ENCODE results near the gene NADSYN1. TPM values are rescaled to one million over a fixed set of nuclear protein-coding genes. Genes with fewer than 3 reads are reported as not detected.

The NADSYN1 gene
- total and polyA plus RNA-seq, 5 donors from 2014 or later = 35.1 to 151 (median 42.4) TPM

DNA sequence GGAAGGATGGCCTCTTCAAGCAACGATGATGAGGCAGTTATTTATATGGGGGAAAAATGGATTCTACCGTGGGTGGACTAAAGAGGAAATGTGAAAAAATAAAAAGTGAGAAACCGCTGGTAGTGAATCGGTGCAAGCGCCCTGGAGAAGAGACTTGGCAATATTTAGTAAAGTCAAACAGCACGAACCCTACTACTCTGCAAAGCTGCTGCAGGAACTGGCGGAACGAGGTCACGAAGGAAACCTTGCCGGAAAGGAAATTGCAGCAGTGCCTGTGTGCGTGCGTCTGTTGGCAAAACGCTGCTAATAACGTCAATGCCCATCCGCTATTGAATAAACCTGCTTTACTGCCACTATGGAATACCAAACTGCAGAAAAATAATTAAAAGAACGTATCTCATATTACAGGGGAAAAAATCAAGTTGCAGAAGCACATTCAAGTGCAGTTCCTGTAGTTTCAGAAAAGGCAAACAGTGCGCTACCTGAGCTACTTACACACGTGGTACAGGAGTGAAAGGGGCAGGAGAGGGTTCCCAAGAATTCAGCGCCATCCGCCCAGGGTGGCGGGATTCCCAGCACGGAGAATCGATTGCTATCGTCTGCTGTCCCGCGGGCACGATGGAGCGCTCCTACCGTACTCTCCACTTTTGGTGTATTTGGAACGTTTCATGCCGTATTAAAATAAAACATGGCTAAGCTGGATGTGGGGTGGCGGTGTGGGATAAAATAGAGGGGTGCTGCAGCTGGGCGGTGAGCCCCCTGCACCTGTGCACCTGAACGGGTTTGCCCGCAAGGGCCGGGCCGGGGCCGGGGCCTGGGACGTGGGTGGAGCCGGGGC, 585 bp upstream of the NADSYN1 start:
- H3K36me3 ChIP-seq (ENCODE audit: control insufficient read depth, insufficient read depth, low read length) = peaks cover 27% of the 10 kb centered on the region
- H3K4me1 ChIP-seq (ENCODE audit: control insufficient read depth, insufficient read depth, low read length, poor library complexity, severe bottlenecking) = peaks cover 61% of the 10 kb centered on the region
- Mint-ChIP-seq H3K9me3 (no peaks in the 10 kb centered on the region), H3K27me3 (no peaks in the 10 kb centered on the region), H3K27ac (peak overlapping the region; percentile 97), H3K4me1 (peaks cover 15 to 77% (median 56%) of the 10 kb centered on the region in 4 donors), H3K4me3 (peak overlapping the region; percentile 89 to 94 (median 90)), H3K36me3 (peaks cover 9% of the 10 kb centered on the region)
- H3K9me3 ChIP-seq (ENCODE audit: control insufficient read depth in 2 of 2, low read length in 2 of 2) = no peaks in the 10 kb centered on the region
- peak; percentile 27 to 29 for ATAC-seq (ENCODE audit: low read depth in 2 of 2)
- H3K27me3 ChIP-seq (ENCODE audit: control insufficient read depth, insufficient read depth, low read length) = no peaks in the 10 kb centered on the region
- H3K4me3 ChIP-seq (ENCODE audit: low read depth, low read length) = peak overlapping the region; percentile 88
- peak; percentile 33 to 86 (median 80) for DNase-seq
- peak overlapping the region; percentile 90 for H3K27ac ChIP-seq (ENCODE audit: insufficient read depth, low read length, poor library complexity, severe bottlenecking)

DNA sequence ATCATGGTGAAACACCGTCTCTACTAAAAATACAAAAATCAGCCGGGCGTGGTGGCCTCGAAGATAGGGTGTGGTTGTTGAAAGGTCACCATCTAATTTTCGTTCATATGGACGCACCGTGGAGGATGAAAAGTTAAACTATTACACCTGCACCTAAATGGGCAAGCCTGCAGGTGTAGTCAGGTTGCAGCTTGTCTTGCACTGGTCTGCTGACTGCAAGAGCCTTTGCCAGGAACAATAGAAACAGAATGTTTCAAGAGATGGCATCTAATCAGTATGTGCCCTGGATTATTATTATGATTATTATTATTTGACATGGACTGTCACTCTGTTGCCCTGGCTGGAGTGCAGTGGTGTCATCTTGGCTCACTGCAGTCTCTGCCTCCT, 908 bp downstream of the NADSYN1 start:
- peaks cover 15 to 80% (median 54%) of the 10 kb centered on the region in 4 donors for H3K4me1 Mint-ChIP-seq
- Histone ChIP-seq H3K36me3 (ENCODE audit: control insufficient read depth, insufficient read depth, low read length) (peaks cover 42% of the 10 kb centered on the region), H3K27me3 (ENCODE audit: control insufficient read depth, insufficient read depth, low read length) (no peaks in the 10 kb centered on the region), H3K4me1 (ENCODE audit: control insufficient read depth, insufficient read depth, low read length, poor library complexity, severe bottlenecking) (peaks cover 50% of the 10 kb centered on the region), H3K4me3 (ENCODE audit: low read depth, low read length) (peak overlapping the region; percentile 81), H3K27ac (ENCODE audit: insufficient read depth, low read length, poor library complexity, severe bottlenecking) (peak overlapping the region; percentile 90), H3K9me3 (ENCODE audit: control insufficient read depth in 2 of 2, low read length in 2 of 2) (no peaks in the 10 kb centered on the region)
- ATAC-seq (ENCODE audit: low read depth in 2 of 2) = no peak
- peak overlapping the region; percentile 89 to 95 (median 92) for H3K4me3 Mint-ChIP-seq
- H3K9me3 Mint-ChIP-seq = no peaks in the 10 kb centered on the region
- H3K27ac Mint-ChIP-seq = peak overlapping the region in 2 of 3 donors; percentile 88 to 93
- DNase-seq = peak in 1 of 3 donors; percentile 6
- peaks cover 9% of the 10 kb centered on the region for H3K36me3 Mint-ChIP-seq
- no peaks in the 10 kb centered on the region for H3K27me3 Mint-ChIP-seq

DNA sequence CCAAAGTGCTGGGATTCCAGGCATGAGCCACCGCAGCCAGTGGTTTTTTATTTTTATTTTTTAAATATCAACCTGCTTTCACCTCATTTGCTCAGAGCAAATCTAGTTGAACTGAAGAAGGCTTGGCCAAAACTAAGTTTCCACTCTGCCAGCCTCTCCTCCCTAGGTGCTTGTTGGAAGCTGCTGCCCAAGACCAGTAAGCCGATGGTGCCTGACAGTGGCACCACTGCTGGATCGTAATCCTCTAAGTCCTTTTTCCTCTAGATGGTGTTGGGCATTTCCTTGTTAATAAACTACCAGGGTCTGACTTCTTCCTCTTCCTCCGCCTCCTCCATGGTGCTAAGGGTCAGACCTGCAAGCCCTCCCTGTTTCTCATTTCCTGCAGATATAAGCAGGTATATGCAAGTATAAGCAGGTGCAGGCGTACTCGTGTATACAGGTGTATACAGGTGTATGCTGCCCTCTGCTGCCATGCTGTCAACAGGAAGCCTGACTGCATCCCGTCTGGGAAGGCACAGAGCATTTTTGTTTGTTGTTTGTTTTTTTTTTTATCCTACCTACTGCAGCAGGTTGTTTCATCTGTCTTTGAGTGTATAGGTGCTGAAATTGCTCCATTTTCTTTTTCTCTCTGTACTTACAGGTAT, 1.6 kb downstream of the NADSYN1 start:
- ATAC-seq (ENCODE audit: low read depth in 2 of 2) = no peak
- no peaks in the 10 kb centered on the region for H3K27me3 ChIP-seq (ENCODE audit: control insufficient read depth, insufficient read depth, low read length)
- no peak overlapping the region for H3K27ac ChIP-seq (ENCODE audit: insufficient read depth, low read length, poor library complexity, severe bottlenecking)
- H3K4me3 Mint-ChIP-seq = peak overlapping the region; percentile 89 to 94 (median 91)
- H3K9me3 ChIP-seq (ENCODE audit: control insufficient read depth in 2 of 2, low read length in 2 of 2) = no peaks in the 10 kb centered on the region
- peak overlapping the region; percentile 4 to 78 (median 56) for H3K27ac Mint-ChIP-seq
- DNase-seq = peak in 2 of 3 donors; percentile 31 to 47
- no peaks in the 10 kb centered on the region for H3K9me3 Mint-ChIP-seq
- peaks cover 43% of the 10 kb centered on the region for H3K4me1 ChIP-seq (ENCODE audit: control insufficient read depth, insufficient read depth, low read length, poor library complexity, severe bottlenecking)
- peaks cover 15 to 73% (median 49%) of the 10 kb centered on the region in 4 donors for H3K4me1 Mint-ChIP-seq
- H3K36me3 ChIP-seq (ENCODE audit: control insufficient read depth, insufficient read depth, low read length) = peaks cover 48% of the 10 kb centered on the region
- no peaks in the 10 kb centered on the region for H3K27me3 Mint-ChIP-seq
- H3K4me3 ChIP-seq (ENCODE audit: low read depth, low read length) = peak overlapping the region; percentile 13
- peaks cover 11% of the 10 kb centered on the region for H3K36me3 Mint-ChIP-seq

DNA sequence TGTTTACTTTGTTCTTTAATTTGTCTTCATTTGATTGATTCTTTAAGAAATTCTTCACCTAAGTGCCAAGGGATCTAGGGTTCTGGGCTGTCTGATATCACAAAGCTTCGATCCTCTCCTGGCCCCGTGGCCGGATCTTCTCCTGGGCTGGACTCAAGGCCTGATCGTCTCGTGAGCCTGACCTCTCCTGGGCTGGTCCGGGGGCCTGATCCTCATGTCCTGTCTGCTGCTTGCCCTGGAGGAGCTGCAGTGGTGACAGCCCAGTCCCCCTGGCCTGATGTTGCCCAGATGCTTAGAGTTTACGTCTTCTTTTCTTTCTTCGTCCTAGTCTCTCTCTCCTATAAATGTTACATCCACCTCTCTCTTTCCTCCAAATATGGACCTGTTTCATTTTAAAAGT, 3.3 kb downstream of the NADSYN1 start:
- H3K27me3 Mint-ChIP-seq = no peaks in the 10 kb centered on the region
- peak overlapping the region in 2 of 3 donors; percentile 9 to 52 for H3K27ac Mint-ChIP-seq
- DNase-seq = no peak
- H3K4me1 Mint-ChIP-seq = peaks cover 23 to 63% (median 40%) of the 10 kb centered on the region in 4 donors
- Histone ChIP-seq H3K27ac (ENCODE audit: insufficient read depth, low read length, poor library complexity, severe bottlenecking) (no peak overlapping the region), H3K4me3 (ENCODE audit: low read depth, low read length) (no peak overlapping the region), H3K36me3 (ENCODE audit: control insufficient read depth, insufficient read depth, low read length) (peaks cover 65% of the 10 kb centered on the region), H3K9me3 (ENCODE audit: control insufficient read depth in 2 of 2, low read length in 2 of 2) (no peaks in the 10 kb centered on the region), H3K4me1 (ENCODE audit: control insufficient read depth, insufficient read depth, low read length, poor library complexity, severe bottlenecking) (peaks cover 31% of the 10 kb centered on the region), H3K27me3 (ENCODE audit: control insufficient read depth, insufficient read depth, low read length) (no peaks in the 10 kb centered on the region)
- H3K9me3 Mint-ChIP-seq = no peaks in the 10 kb centered on the region
- no peak for ATAC-seq (ENCODE audit: low read depth in 2 of 2)
- peaks cover 27% of the 10 kb centered on the region for H3K36me3 Mint-ChIP-seq
- peak overlapping the region in 3 of 4 donors; percentile 37 to 90 (median 64) for H3K4me3 Mint-ChIP-seq

DNA sequence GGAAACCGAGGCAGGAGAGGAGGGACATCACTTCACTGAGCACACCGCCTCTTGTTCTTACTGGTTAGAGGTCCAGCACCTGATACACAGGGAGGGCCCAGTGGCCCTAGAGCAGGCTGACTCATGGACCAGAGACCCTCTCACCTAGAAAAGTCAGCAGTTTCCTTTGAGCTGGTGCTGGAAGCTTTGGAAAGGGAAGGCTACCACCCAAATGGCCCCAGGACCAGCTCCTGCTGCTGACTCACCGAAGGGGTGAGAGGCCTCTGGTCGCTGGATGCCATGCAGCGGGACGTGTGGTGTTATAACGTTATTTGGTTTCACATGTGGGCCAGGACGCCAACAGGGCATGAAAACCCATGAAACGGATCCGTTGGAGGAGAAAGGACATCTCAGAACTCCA, 3.8 kb downstream of the NADSYN1 start:
- H3K27ac Mint-ChIP-seq = no peak overlapping the region
- Histone ChIP-seq H3K9me3 (ENCODE audit: control insufficient read depth in 2 of 2, low read length in 2 of 2) (no peaks in the 10 kb centered on the region), H3K4me1 (ENCODE audit: control insufficient read depth, insufficient read depth, low read length, poor library complexity, severe bottlenecking) (peaks cover 25% of the 10 kb centered on the region), H3K27ac (ENCODE audit: insufficient read depth, low read length, poor library complexity, severe bottlenecking) (no peak overlapping the region), H3K27me3 (ENCODE audit: control insufficient read depth, insufficient read depth, low read length) (no peaks in the 10 kb centered on the region), H3K36me3 (ENCODE audit: control insufficient read depth, insufficient read depth, low read length) (peaks cover 68% of the 10 kb centered on the region), H3K4me3 (ENCODE audit: low read depth, low read length) (no peak overlapping the region)
- H3K27me3 Mint-ChIP-seq = no peaks in the 10 kb centered on the region
- H3K36me3 Mint-ChIP-seq = peaks cover 30% of the 10 kb centered on the region
- peak overlapping the region in 1 of 4 donors; percentile 90 for H3K4me3 Mint-ChIP-seq
- DNase-seq (no peak), ATAC-seq (ENCODE audit: low read depth in 2 of 2) (no peak)
- peaks cover 22 to 58% (median 36%) of the 10 kb centered on the region in 4 donors for H3K4me1 Mint-ChIP-seq
- no peaks in the 10 kb centered on the region for H3K9me3 Mint-ChIP-seq

DNA sequence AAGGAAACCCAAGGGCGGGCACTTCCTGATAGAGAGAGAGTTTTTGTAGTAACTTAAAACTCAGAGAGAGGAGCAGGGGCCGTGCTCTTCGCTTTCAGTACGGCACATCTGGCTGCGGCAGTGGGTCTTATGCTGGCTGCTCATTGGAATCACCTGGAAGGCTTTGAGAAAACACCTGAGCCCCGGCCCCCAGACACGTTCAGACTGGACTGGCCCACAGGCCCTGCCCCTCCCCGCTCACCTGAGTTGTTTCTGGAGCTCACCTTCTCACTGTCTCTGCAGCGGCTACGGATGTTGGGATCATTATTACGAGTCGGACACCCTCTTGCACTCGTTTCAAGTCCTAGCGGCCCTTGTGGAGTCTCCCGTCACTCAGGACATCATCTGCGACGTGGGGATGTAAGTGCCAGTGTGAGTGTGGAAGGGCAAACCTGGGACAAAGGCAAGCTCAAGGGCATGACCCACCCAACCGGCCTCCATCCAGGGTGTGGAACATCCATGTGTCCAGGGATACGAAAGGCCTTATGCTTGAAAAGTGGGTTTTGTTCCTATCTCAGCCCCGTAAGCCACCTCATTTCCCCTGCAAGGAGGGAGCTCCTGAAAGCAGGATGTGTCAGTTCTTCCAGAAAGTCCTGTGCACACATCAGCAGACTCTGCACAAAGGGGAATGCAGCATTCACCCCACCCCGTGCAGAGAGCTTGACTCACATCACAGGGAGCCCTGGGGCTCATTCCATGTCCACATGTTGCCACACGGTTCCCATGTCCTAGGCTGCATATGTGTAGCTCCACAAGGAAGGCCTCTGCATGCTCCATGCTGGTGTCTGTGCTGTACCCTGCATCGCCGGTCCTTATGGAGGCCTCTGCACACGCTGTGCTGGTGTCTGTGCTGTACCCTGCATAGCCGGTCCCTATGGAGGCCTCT, 5.4 kb downstream of the NADSYN1 start:
- Mint-ChIP-seq H3K4me1 (peaks cover 15 to 49% (median 30%) of the 10 kb centered on the region in 4 donors), H3K27ac (peak overlapping the region in 1 of 3 donors; percentile 49), H3K36me3 (peaks cover 37% of the 10 kb centered on the region), H3K9me3 (peaks cover 0 to 2% (median 0%) of the 10 kb centered on the region in 7 donors), H3K4me3 (peak overlapping the region in 1 of 4 donors; percentile 61), H3K27me3 (no peaks in the 10 kb centered on the region)
- H3K4me3 ChIP-seq (ENCODE audit: low read depth, low read length) = no peak overlapping the region
- no peak for DNase-seq
- H3K9me3 ChIP-seq (ENCODE audit: control insufficient read depth in 2 of 2, low read length in 2 of 2) = no peaks in the 10 kb centered on the region
- peaks cover 17% of the 10 kb centered on the region for H3K4me1 ChIP-seq (ENCODE audit: control insufficient read depth, insufficient read depth, low read length, poor library complexity, severe bottlenecking)
- no peak overlapping the region for H3K27ac ChIP-seq (ENCODE audit: insufficient read depth, low read length, poor library complexity, severe bottlenecking)
- no peaks in the 10 kb centered on the region for H3K27me3 ChIP-seq (ENCODE audit: control insufficient read depth, insufficient read depth, low read length)
- no peak for ATAC-seq (ENCODE audit: low read depth in 2 of 2)
- peaks cover 75% of the 10 kb centered on the region for H3K36me3 ChIP-seq (ENCODE audit: control insufficient read depth, insufficient read depth, low read length)

DNA sequence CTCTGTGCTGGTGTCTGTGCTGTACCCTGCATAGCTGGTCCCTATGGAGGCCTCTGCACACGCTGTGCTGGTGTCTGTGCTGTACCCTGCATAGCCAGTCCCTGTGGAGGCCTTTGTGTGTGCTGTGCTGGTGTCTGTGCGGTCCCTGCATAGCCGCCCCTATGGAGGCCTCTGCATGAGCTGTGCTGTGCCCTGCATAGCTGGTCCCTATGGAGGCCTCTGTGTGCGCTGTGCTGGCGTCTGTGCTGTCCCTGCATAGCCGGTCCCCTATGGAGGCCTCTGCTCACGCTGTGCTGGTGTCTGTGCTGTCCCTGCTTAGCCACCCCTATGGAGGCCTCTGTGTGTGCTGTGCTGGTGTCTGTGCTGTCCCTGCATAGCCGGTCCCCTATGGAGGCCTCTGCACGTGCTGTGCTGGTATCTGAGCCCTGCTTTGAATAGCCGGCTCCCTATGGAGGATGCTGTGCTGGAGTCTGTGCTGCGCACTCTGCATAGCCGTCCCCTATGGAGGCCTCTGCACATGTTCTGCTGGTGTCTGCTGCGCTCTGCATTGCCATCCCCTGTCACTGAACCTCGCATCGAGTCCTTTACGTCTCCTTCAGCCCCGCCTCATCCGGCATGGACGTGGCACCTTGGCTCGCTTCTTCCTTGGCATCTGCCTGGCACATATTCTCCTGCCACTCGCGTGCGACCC, 6.2 kb downstream of the NADSYN1 start:
- H3K36me3 ChIP-seq (ENCODE audit: control insufficient read depth, insufficient read depth, low read length) = peaks cover 82% of the 10 kb centered on the region

More for the DNA sequence above, 6.2 kb downstream of the NADSYN1 start:
- Mint-ChIP-seq H3K27me3 (no peaks in the 10 kb centered on the region), H3K4me3 (no peak overlapping the region), H3K36me3 (peaks cover 43% of the 10 kb centered on the region), H3K27ac (no peak overlapping the region), H3K9me3 (peaks cover 0 to 2% (median 0%) of the 10 kb centered on the region in 7 donors), H3K4me1 (peaks cover 15 to 41% (median 25%) of the 10 kb centered on the region in 4 donors)
- Histone ChIP-seq H3K27me3 (ENCODE audit: control insufficient read depth, insufficient read depth, low read length) (no peaks in the 10 kb centered on the region), H3K4me3 (ENCODE audit: low read depth, low read length) (no peak overlapping the region), H3K4me1 (ENCODE audit: control insufficient read depth, insufficient read depth, low read length, poor library complexity, severe bottlenecking) (peaks cover 9% of the 10 kb centered on the region), H3K27ac (ENCODE audit: insufficient read depth, low read length, poor library complexity, severe bottlenecking) (no peak overlapping the region), H3K9me3 (ENCODE audit: control insufficient read depth in 2 of 2, low read length in 2 of 2) (no peaks in the 10 kb centered on the region)
- ATAC-seq (ENCODE audit: low read depth in 2 of 2) (no peak), DNase-seq (no peak)
